CD4-positive, alpha-beta T cell treated with Interleukin-4 for 1 hour (primary cell): ENCODE results near the gene CTCF.

ENCODE experiments used
- DNase-seq, 2 donors: peaks; one replicate each; pipeline ENCODE4 v3.0.0-alpha.2; 2020 to 2022

Gene CTCF

GRCh38 chr16:67608364-67608763, 46.0 kb downstream of the CTCF start:
- DNase-seq = no peak

DNA sequence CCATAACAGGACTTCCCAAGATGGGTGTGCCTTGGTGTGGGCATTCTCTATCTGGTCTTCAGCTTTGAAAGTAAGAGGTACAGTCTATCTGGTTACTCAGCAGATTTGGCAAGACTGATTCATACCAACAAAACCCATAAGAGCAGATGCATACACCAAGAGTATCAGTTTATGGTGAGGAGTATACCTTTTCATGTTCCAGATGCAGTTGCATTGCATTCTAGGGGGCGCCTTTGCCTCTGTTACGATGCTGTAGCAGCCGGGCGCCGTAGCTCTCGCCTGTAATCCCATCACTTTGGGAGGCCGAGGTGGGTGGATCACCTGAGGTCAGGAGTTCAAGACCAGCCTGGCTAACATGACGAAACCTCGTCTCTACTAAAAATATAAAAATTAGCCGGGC, 51.5 kb downstream of the CTCF start:
- DNase-seq = no peak

DNA sequence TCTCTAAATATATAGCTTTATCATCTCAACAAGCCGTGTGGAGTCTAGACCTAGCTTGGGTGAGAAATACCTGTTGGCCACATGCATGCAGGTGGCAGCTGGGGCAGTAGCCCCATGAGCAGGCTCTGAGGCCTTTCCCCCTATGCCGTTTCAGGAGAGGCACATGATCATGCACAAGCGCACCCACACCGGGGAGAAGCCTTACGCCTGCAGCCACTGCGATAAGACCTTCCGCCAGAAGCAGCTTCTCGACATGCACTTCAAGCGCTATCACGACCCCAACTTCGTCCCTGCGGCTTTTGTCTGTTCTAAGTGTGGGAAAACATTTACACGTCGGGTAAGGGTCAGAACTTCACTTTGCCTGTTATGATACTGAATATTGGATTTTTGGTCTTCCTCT, 65.9 kb downstream of the CTCF start:
- no peak for DNase-seq

GRCh38 chr16:67632415-67633172, 70.3 kb downstream of the CTCF start:
- DNase-seq = no peak

- DNase-seq = no peak
Observed at GRCh38 chr16:67636713-67637112, 74.4 kb downstream of the CTCF start.

- DNase-seq = no peak
Observed at GRCh38 chr16:67637625-67638024, 75.3 kb downstream of the CTCF start.

DNA sequence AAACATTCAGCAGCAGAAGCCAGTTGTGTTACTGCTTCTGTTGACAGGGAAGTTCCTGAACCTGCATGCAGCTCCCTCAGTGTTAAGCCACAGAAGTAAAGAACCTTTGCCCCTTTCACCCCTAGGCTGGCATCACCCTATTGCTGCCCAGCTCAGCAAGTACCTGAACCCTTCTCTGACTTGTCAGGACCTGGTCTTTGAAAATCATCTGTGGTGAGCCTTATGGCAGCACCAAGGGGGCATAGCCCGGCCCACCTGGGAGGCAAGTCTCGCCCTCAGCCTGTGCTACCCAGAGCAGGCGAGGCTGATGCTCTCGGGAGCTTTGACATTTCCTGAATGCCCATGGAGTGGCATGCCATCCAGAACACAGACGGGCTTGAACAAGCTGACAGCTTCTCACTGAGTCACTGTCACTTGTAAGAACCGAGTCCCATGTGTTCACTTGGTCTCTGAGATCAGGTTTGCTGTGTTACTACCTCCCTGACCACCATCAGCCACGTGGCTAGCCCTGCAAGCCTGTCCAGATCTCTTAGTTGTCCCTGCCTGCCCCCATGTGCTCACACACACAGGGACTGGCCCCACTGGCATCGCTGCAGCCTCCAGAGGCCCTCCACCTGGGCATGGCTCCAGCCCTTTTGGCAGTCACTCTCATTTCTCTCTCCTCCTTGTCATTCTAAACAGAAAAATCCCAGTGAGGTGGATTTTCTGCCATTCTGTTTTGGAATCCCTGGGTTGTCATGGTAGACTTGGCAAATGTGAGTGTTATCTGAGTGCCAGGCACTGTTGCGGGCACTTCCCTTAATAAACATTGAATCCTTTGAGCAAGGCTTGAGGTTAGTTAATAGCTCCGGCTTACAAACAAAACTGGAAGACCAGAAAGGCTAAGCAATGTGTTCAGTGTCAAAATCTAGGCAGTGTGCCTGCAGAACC, 79.7 kb downstream of the CTCF start:
- DNase-seq = no peak

DNA sequence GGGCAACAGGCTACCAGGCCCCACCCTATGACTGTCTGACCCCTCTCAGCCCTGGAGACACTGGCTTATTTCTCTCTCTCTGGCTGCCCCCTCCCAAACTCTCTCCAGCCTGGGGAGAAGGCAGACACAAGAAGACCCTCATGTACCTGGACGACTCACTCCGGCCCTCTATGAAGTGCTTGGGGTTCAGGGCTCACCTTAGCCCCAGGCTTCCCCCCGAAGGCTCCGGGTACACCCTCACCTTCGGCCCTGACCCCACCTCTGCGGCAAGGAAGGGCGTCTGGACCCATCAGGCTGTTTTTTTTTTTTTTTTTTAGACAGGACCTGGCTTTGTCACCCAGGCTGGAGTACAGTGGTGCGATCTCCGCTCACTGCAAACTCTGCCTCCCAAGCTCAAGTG, 81.7 kb downstream of the CTCF start:
- DNase-seq = no peak

DNA sequence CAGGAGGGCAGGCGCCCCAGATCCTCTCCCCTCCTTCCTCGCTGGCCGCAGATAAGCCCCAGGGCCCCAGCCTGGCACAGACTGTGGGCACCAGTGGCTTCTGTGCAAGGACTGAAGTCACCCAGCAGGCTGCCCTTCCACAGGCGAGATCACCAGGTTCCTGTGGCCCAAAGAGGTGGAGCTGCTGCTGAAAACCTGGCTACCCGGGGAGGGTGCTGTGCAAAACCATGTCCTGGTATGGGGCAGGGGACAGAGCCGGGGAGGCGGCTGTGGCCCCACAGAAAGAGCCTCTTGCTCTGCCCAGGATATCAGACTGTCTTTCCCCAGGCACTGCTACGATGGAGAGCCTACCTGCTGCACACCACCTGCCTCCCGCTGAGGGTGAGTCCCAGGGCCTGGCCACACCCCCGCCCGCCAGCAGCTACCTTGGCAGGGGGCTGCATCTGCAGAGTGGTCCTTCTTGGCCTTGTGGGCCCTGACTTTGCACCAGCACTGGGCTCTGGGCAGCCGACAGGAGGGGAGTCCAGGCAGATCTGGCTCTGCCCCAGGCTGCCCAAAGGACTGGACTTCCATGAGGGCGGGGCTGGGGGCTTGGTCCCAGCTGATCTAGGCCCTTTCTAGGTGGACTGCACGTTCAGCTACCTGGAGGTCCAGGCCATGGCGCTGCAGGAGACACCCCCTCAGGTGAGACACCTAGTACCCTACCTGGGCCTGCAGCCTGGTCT, 83.2 kb downstream of the CTCF start:
- DNase-seq = no peak

GRCh38 chr16:67647111-67647651, 84.9 kb downstream of the CTCF start:
- DNase-seq = no peak

GRCh38 chr16:67647681-67648080, 85.4 kb downstream of the CTCF start:
- no peak for DNase-seq

- no peak for DNase-seq
Observed at GRCh38 chr16:67648088-67648763, 85.9 kb downstream of the CTCF start.

DNA sequence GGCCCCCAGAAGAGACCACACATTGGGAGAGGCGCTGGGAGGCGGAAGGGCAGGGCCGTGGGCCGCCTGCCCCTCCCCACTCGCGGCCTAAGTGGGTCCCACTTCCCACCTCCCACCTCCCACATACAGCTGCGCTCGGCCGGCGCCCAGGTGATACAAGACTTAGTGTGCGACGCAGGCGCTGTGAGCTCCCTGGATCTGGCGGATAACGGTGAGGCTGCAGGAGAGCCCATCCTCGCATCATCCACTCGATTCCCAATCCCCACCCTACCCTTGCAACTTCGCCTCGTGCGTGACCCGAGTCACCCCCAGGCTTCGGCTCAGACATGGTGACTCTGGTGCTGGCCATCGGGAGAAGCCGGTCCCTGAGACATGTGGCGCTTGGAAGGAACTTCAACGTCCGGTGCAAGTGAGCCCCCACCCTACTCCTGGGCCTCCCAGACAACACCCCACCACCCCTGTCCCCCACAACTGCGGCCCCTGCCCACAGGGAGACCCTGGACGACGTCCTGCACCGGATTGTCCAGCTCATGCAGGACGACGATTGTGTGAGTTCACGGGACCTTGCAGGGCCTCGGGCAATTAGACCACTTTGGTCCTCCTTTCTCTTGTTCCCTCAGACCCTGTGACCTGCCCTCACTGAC, 86.6 kb downstream of the CTCF start:
- DNase-seq = no peak

DNA sequence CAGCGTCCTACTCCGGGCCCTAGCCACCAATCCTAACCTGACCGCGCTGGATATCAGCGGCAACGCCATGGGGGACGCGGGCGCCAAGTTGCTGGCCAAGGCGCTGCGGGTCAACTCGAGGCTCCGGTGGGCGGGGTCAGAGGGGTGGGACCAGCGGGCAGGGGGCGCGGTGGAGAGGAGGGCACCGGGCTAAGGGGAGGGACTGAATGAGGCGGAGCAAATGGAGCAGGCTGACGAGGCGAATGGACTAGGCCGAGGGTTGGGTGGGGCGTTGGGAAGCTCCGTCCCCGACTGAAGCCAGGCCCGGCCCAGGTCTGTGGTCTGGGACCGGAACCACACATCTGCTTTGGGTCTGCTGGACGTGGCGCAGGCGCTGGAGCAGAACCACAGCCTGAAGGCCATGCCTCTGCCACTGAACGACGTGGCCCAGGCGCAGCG, 87.2 kb downstream of the CTCF start:
- DNase-seq = no peak

- DNase-seq = no peak
Observed at GRCh38 chr16:67650023-67650422, 87.7 kb downstream of the CTCF start.

DNA sequence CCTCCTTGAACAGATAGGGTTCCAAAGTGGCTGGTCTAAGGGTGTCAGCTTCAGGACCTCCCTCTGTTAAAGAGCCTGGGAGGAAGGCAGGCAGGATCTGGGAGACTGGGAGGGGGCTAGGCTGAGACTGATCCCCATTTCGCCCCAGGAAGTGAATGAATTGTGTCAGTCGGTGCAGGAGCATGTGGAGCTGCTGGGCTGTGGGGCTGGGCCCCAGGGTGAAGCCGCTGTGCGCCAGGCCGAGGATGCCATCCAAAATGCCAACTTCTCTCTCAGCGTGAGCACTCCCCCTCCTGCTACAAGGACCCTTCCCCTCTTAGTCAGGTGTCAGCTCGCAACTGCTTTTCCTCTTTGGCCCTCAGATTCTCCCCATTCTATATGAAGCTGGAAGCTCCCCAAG, 88.7 kb downstream of the CTCF start:
- DNase-seq = no peak

DNA sequence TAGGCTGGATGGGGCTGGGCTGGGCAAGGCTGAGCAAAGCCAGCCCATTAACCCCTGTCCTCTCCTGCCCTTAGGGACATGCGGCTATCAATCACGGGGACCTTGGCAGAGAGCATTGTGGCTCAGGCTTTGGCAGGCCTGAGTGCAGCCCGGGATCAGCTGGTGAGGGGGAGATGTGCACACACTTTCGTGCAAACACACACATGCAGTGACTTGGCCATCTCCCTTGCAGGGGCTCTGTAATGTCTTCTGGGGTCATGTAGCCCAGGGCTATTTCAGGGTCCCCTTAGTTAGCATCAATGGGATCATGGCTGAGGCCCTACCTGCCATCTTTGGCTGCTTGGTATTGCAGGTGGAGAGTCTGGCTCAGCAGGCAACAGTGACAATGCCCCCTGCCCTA, 89.5 kb downstream of the CTCF start:
- no peak for DNase-seq

DNA sequence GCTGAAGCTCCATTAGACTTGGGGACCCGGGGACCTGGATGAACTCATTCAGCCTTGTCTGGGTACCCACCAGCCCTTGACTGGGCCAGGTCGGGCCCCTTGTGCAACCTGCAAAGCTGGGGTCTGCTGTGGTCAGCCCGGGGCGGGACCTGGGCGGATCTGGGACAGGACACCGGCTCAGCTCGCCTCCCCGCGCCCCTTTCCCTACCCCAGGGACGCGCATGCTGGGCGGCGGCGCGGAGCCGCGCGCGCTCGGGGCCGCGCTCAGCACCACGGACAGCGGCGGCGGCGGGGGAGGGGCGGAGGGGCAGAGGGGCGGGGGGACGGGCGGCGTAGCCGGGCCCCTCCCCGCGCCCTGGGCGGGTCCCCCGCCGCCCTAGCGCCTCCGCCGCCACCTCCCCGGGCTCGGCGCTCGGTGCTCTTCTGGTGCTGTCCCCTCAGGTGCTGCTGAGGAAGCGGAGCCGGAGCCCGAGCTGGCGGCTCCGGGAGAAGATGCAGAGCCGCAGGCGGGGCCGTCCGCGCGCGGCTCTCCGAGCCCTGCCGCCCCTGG, 90.3 kb downstream of the CTCF start:
- no peak for DNase-seq

DNA sequence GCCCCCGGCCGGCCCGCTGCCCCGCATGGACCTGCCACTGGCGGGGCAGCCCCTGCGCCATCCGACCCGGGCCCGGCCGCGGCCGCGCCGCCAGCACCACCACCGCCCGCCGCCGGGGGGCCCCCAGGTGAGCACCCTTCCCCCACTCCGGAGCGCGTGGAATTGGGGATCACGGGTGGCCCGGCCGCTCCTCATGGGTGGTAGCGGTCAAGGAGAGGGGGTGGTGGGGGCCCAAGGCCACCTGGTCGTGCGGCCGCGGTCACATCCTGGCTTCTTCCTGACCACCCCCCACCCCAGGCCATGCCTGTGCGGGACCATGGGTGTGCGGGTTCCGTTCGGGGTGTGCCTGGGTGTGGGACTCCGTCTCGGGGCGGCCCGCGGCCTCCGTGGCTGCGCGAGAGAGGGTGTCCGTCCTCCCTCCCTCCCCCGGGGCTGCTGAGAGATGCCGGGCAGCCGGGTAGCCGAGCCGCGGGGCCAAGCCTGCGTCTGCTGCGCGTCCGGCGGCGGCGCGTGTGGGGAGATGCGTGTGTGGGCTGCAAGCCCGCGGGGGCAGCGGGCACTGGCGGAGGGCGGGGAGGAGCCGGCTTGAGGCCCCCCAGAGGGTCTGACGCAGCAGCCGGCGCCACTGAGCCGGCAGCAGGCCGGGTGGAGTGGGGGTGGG, 90.9 kb downstream of the CTCF start:
- DNase-seq = no peak

GRCh38 chr16:67653789-67654402, 91.6 kb downstream of the CTCF start:
- no peak for DNase-seq
